Measurements from ENCODE around the gene KCNN3. TPM values are rescaled to one million over a fixed set of nuclear protein-coding genes. Genes with fewer than 3 reads are reported as not detected.
A peak's percentile ranks its signal among the peaks of the same experiment; 100 is the strongest.

KCNN3 gene
- total and polyA plus RNA-seq, 2 of the 8 experiments (the other 6 are each of a cell fraction or from before 2014, with no cell fraction given), result 2.8 to 3.7 TPM

GRCh38 chr1:154663471-154664060 is 206.5 kb downstream of the KCNN3 start:
- H3K9me3 ChIP-seq (ENCODE audit: insufficient read depth in 2 of 2, low read depth in 1 of 2, low read length in 1 of 2), result peaks cover 0 to 4% of the 10 kb centered on the region in 2 experiments; a peak in 1 of 4 replicates
- no peak overlapping the region for H3K56ac ChIP-seq (replicated peaks; ENCODE audit: insufficient read length, low read depth, low read length)
- no peaks in the 10 kb centered on the region for H3K36me3 ChIP-seq (ENCODE audit: control insufficient read depth in 2 of 4, insufficient read depth in 4 of 4, low read length in 3 of 4)
- no peak overlapping the region for H2AFZ ChIP-seq (ENCODE audit: low read length)
- no peak overlapping the region for H2BK15ac ChIP-seq (ENCODE audit: low read length)
- no peak overlapping the region for H4K91ac ChIP-seq (replicated peaks; ENCODE audit: insufficient read length, low read length)
- no peak overlapping the region for H3K18ac ChIP-seq (ENCODE audit: extremely low read depth, low read length)
- H3K9ac ChIP-seq (replicated peaks in 1 of 4; ENCODE audit: extremely low read depth in 1 of 4, low read depth in 3 of 4, low read length in 3 of 4), result no peak overlapping the region
- no peak overlapping the region for H4K8ac ChIP-seq (ENCODE audit: extremely low read depth, insufficient read depth, low read length)
- H3K4me1 ChIP-seq (replicated peaks in 1 of 4; ENCODE audit: control insufficient read depth in 3 of 4, insufficient read depth in 4 of 4, low read length in 3 of 4), result peaks cover 0 to 3% (median 0%) of the 10 kb centered on the region in 4 experiments; a peak in 1 of 7 replicates
- WGBS, 2 experiments (ENCODE audit: extremely low coverage in 1 of 2, insufficient coverage in 1 of 2, insufficient read length in 1 of 2, insufficient replicate concordance in 2 of 2, low coverage in 1 of 2, low lambda C conversion rate in 2 of 2, missing lambda C conversion rate in 1 of 2), result 62% methylated on average over 2 of the region's 2 CpGs; no CpG with 5 or more reads in 1 of the 2 experiments
- no peak overlapping the region for H2BK120ac ChIP-seq (replicated peaks; ENCODE audit: low read depth, low read length)
- TF ChIP-seq SUZ12 (IDR thresholded peaks at IDR 0.05; ENCODE audit: low read length) (no peak), CTCF (IDR thresholded peaks at IDR 0.05; ENCODE audit: control extremely low read depth in 1 of 3, insufficient read depth in 1 of 3, low read depth in 1 of 3, low read length in 3 of 3) (peak in 1 of 3 experiments; percentile 18; a peak in 1 of 4 replicates)
- no peaks in the 10 kb centered on the region for H3K23me2 ChIP-seq (ENCODE audit: low read depth, low read length)
- no peak overlapping the region for H2AK5ac ChIP-seq (ENCODE audit: low read depth, low read length)
- H4K20me1 ChIP-seq (replicated peaks in 1 of 2; ENCODE audit: control insufficient read depth in 1 of 2, insufficient read depth in 2 of 2, low read length in 2 of 2), result no peaks in the 10 kb centered on the region
- no peaks in the 10 kb centered on the region for H3K27me3 ChIP-seq (replicated peaks in 1 of 4; ENCODE audit: control insufficient read depth in 3 of 4, extremely low read depth in 1 of 4, insufficient read depth in 3 of 4, low read length in 3 of 4)
- POLR2A ChIA-PET (ENCODE audit: partially characterized antibody), result interaction anchor here (0.6 kb wide), 1 partner anchor 134 kb away, joined by 3 read pairs; no protein-coding TSS in a partner anchor
- no peak overlapping the region for H4K5ac ChIP-seq (ENCODE audit: insufficient read length, low read depth, low read length)
- no peaks in the 10 kb centered on the region for H3K79me1 ChIP-seq (ENCODE audit: low read depth, low read length)
- no peak for DNase-seq (ENCODE audit: low read depth in 1 of 2, low spot score in 2 of 2)
- no peaks in the 10 kb centered on the region for H3K79me2 ChIP-seq (ENCODE audit: control insufficient read depth in 1 of 2, insufficient read depth in 2 of 2, low read length in 2 of 2)
- CTCF ChIA-PET (ENCODE audit: partially characterized antibody), result interaction anchor here (0.8 to 1.3 kb wide), 6 partner anchors 58 to 216 kb away, joined by 3 to 6 read pairs (median 4); no protein-coding TSS in a partner anchor
- H3K23ac ChIP-seq (ENCODE audit: insufficient read length), result no peak overlapping the region
- no peak overlapping the region for H2BK12ac ChIP-seq (ENCODE audit: low read depth, low read length)
- H3K4me3 ChIP-seq (ENCODE audit: extremely low read depth in 1 of 4, insufficient read depth in 2 of 4, low read depth in 3 of 4, low read length in 4 of 4), result no peak overlapping the region
- H3K4ac ChIP-seq (replicated peaks; ENCODE audit: insufficient read length, low read depth, low read length), result no peak overlapping the region
- no peak overlapping the region for H3K27ac ChIP-seq (ENCODE audit: low read depth, low read length)
- no peak overlapping the region for H3K4me2 ChIP-seq (ENCODE audit: insufficient read depth in 1 of 2, low read depth in 2 of 2, low read length in 2 of 2)
- no peak overlapping the region for H2BK20ac ChIP-seq (ENCODE audit: low read length)
- no peak for FAIRE-seq
- no peak overlapping the region for H2BK5ac ChIP-seq (ENCODE audit: low read depth, low read length)
- no peak overlapping the region for H3K14ac ChIP-seq (ENCODE audit: insufficient read length)
